HEK293 (cell line): ENCODE measurements around the gene SPATA24.
A peak's percentile ranks its signal among the peaks of the same experiment; 100 is the strongest.

Experiments used
- KLF1 ChIP-seq: fragments of 450-650 bp; formaldehyde crosslinking; IDR thresholded peaks from 2 replicates; pipeline ENCODE4 v1.5.1; 2016; ENCODE audit warnings: missing biosample characterization, missing genetic modification characterization
- KLF10 ChIP-seq: fragments of 450-650 bp; IDR thresholded peaks from 2 replicates; pipeline ENCODE4 v1.5.1; 2018; ENCODE audit warnings: missing biosample characterization, mild to moderate bottlenecking, missing genetic modification characterization
- KLF8 ChIP-seq: fragments of 450-650 bp; formaldehyde crosslinking; IDR thresholded peaks from 2 replicates; pipeline ENCODE4 v1.5.1; 2016; ENCODE audit warnings: missing biosample characterization, missing genetic modification characterization
- WT1 ChIP-seq: fragments of 450-650 bp; formaldehyde crosslinking; IDR thresholded peaks from 2 replicates; pipeline ENCODE4 v1.5.1; 2016; ENCODE audit warnings: missing biosample characterization, missing genetic modification characterization
- YY1 ChIP-seq: fragments of 450-650 bp; formaldehyde crosslinking; IDR thresholded peaks from 2 replicates; pipeline ENCODE4 v1.5.1; 2018; ENCODE audit warnings: missing biosample characterization, missing genetic modification characterization
- ZBTB1 ChIP-seq: fragments of 450-650 bp; formaldehyde crosslinking; IDR thresholded peaks from 2 replicates; pipeline ENCODE4 v1.5.1; 2016; ENCODE audit warnings: missing biosample characterization, missing genetic modification characterization
- ZBTB17 ChIP-seq: fragments of 450-650 bp; formaldehyde crosslinking; IDR thresholded peaks from 2 replicates; pipeline ENCODE4 v1.5.1; 2016; ENCODE audit warnings: missing biosample characterization, missing genetic modification characterization
- ZBTB20 ChIP-seq: fragments of 450-650 bp; formaldehyde crosslinking; IDR thresholded peaks from 2 replicates; pipeline ENCODE4 v1.5.1; 2016; ENCODE audit warnings: missing biosample characterization, missing genetic modification characterization
- ZIC2 ChIP-seq: fragments of 450-650 bp; formaldehyde crosslinking; IDR thresholded peaks from 2 replicates; pipeline ENCODE4 v1.5.1; 2016; ENCODE audit warnings: missing biosample characterization, missing genetic modification characterization
- ZNF114 ChIP-seq: fragments of 450-650 bp; formaldehyde crosslinking; IDR thresholded peaks from 2 replicates; pipeline ENCODE4 v1.5.0; 2017; ENCODE audit warnings: missing biosample characterization, missing genetic modification characterization
- ZNF169 ChIP-seq: fragments of 450-650 bp; formaldehyde crosslinking; IDR thresholded peaks from 2 replicates; pipeline ENCODE4 v1.5.1; 2016; ENCODE audit warnings: missing biosample characterization, missing genetic modification characterization
- ZNF214 ChIP-seq: fragments of 450-650 bp; formaldehyde crosslinking; IDR thresholded peaks from 2 replicates; pipeline ENCODE4 v1.5.1; 2017; ENCODE audit warnings: missing biosample characterization, mild to moderate bottlenecking, missing genetic modification characterization, borderline replicate concordance
- ZNF221 ChIP-seq: fragments of 450-650 bp; formaldehyde crosslinking; IDR thresholded peaks from 2 replicates; pipeline ENCODE4 v1.5.1; 2017; ENCODE audit warnings: missing biosample characterization, missing genetic modification characterization, borderline replicate concordance
- ZNF223 ChIP-seq: fragments of 450-650 bp; formaldehyde crosslinking; IDR thresholded peaks from 2 replicates; pipeline ENCODE4 v1.5.1; 2016; ENCODE audit warnings: missing biosample characterization, missing genetic modification characterization
- ZNF335 ChIP-seq: fragments of 450-650 bp; formaldehyde crosslinking; conservative IDR thresholded peaks from 2 replicates; pipeline ENCODE4 v1.5.1; 2016; ENCODE audit warnings: missing biosample characterization, missing genetic modification characterization
- ZNF391 ChIP-seq: fragments of 450-650 bp; formaldehyde crosslinking; IDR thresholded peaks from 2 replicates; pipeline ENCODE4 v1.5.1; 2016; ENCODE audit warnings: low read depth, missing biosample characterization, missing genetic modification characterization, borderline replicate concordance
- ZNF416 ChIP-seq: fragments of 450-650 bp; formaldehyde crosslinking; IDR thresholded peaks from 2 replicates; pipeline ENCODE4 v1.5.1; 2016; ENCODE audit warnings: missing biosample characterization, missing genetic modification characterization
- ZNF529 ChIP-seq: fragments of 450-650 bp; formaldehyde crosslinking; IDR thresholded peaks from 2 replicates; pipeline ENCODE4 v1.5.1; 2017; ENCODE audit warnings: missing genetic modification characterization, missing biosample characterization; ENCODE audit not compliant: insufficient replicate concordance
- ZNF600 ChIP-seq: fragments of 450-650 bp; formaldehyde crosslinking; IDR thresholded peaks from 2 replicates; pipeline ENCODE4 v1.5.1; 2016; ENCODE audit warnings: missing biosample characterization, missing genetic modification characterization
- ZNF621 ChIP-seq: fragments of 450-650 bp; formaldehyde crosslinking; IDR thresholded peaks from 2 replicates; pipeline ENCODE4 v1.5.1; 2017; ENCODE audit warnings: missing biosample characterization, missing genetic modification characterization
- ZNF623 ChIP-seq: fragments of 450-650 bp; formaldehyde crosslinking; IDR thresholded peaks from 2 replicates; pipeline ENCODE4 v1.5.1; 2016; ENCODE audit warnings: missing biosample characterization, missing genetic modification characterization
- ZNF629 ChIP-seq: fragments of 450-650 bp; formaldehyde crosslinking; IDR thresholded peaks from 2 replicates; pipeline ENCODE4 v1.5.1; 2017; ENCODE audit warnings: missing biosample characterization, missing genetic modification characterization
- ZNF658 ChIP-seq: fragments of 450-650 bp; formaldehyde crosslinking; IDR thresholded peaks from 2 replicates; pipeline ENCODE4; 2016; ENCODE audit warnings: missing biosample characterization, missing genetic modification characterization
- TF ChIP-seq, protein P1 (sequence below): fragments of 450-650 bp; formaldehyde crosslinking; IDR thresholded peaks from 2 replicates; pipeline ENCODE4 v1.5.1; 2016; ENCODE audit warnings: missing biosample characterization, missing genetic modification characterization
- TF ChIP-seq, protein P2 (sequence below): fragments of 450-650 bp; formaldehyde crosslinking; IDR thresholded peaks from 2 replicates; pipeline ENCODE4 v1.5.1; 2016; ENCODE audit warnings: missing biosample characterization, missing genetic modification characterization
- TF ChIP-seq, protein P3 (sequence below): fragments of 450-650 bp; formaldehyde crosslinking; IDR thresholded peaks from 2 replicates; pipeline ENCODE4 v1.5.1; 2016; ENCODE audit warnings: missing biosample characterization, missing genetic modification characterization

Gene SPATA24

DNA sequence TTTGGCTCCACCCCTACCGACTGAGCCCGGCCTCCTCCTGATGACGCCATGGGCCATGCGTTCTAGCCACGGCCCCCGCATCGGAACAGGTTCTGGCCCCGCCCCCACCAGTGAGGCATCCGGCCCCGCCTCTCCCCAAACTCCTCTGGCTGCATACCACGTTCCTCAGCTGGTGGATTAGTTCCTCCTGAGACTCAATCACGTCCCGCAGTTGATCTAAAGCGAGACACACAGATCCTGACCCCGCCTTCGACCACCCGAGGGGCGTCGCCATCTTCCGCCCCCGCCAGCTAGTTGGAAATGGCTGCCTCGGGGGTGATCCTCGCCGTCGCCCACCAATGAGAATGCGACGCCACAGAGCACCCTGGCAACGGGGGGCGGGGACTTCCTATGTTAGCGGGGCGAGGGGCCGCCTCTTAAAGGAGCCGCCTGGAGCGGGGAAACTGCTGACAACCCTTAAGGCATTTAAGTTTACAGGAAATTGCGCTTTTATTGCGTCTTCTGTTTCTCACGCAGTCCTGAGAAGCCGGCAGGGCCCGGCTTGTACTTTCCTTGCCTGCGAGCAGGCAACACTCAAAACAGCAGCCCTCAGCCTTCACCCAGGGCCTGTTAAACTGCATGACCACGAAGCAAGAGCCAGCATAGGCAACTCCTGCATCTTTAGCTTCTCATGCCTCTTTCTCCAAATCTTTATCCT is at the start of gene SPATA24 (continued):
- TF ChIP-seq, protein P1, sequence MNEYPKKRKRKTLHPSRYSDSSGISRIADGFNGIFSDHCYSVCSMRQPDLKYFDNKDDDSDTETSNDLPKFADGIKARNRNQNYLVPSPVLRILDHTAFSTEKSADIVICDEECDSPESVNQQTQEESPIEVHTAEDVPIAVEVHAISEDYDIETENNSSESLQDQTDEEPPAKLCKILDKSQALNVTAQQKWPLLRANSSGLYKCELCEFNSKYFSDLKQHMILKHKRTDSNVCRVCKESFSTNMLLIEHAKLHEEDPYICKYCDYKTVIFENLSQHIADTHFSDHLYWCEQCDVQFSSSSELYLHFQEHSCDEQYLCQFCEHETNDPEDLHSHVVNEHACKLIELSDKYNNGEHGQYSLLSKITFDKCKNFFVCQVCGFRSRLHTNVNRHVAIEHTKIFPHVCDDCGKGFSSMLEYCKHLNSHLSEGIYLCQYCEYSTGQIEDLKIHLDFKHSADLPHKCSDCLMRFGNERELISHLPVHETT (tag by site-specific recombination): peak; percentile 84
- no peak for TF ChIP-seq ZNF623 (tag by site-specific recombination)
- TF ChIP-seq ZNF416 (tag by site-specific recombination): no peak
- TF ChIP-seq ZIC2 (tag by site-specific recombination): peak; percentile 83
- peak; percentile 85 for TF ChIP-seq ZNF335 (tag by site-specific recombination)
- TF ChIP-seq ZNF223 (tag by site-specific recombination): no peak
- TF ChIP-seq ZNF214 (tag by site-specific recombination): no peak
- peak; percentile 99 for TF ChIP-seq ZNF629 (tag by site-specific recombination)
- TF ChIP-seq ZNF658 (tag by site-specific recombination): no peak
- TF ChIP-seq ZNF221 (tag by site-specific recombination): no peak
- peak; percentile 19; the same call in 1 of the 2 replicates for TF ChIP-seq ZBTB20 (tag by site-specific recombination)
- TF ChIP-seq ZNF391: peak; percentile 36; the same call in 1 of the 2 replicates
- TF ChIP-seq ZNF169: no peak
- peak; percentile 93 for TF ChIP-seq KLF10 (tag by site-specific recombination)
- TF ChIP-seq, protein P2, sequence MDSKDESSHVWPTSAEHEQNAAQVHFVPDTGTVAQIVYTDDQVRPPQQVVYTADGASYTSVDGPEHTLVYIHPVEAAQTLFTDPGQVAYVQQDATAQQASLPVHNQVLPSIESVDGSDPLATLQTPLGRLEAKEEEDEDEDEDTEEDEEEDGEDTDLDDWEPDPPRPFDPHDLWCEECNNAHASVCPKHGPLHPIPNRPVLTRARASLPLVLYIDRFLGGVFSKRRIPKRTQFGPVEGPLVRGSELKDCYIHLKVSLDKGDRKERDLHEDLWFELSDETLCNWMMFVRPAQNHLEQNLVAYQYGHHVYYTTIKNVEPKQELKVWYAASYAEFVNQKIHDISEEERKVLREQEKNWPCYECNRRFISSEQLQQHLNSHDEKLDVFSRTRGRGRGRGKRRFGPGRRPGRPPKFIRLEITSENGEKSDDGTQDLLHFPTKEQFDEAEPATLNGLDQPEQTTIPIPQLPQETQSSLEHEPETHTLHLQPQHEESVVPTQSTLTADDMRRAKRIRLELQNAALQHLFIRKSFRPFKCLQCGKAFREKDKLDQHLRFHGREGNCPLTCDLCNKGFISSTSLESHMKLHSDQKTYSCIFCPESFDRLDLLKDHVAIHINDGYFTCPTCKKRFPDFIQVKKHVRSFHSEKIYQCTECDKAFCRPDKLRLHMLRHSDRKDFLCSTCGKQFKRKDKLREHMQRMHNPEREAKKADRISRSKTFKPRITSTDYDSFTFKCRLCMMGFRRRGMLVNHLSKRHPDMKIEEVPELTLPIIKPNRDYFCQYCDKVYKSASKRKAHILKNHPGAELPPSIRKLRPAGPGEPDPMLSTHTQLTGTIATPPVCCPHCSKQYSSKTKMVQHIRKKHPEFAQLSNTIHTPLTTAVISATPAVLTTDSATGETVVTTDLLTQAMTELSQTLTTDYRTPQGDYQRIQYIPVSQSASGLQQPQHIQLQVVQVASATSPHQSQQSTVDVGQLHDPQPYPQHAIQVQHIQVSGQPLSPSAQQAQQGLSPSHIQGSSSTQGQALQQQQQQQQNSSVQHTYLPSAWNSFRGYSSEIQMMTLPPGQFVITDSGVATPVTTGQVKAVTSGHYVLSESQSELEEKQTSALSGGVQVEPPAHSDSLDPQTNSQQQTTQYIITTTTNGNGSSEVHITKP (tag by site-specific recombination): peak; percentile 98
- TF ChIP-seq ZNF114 (tag by site-specific recombination): no peak
- peak; percentile 97 for TF ChIP-seq KLF8 (tag by site-specific recombination)
- TF ChIP-seq WT1 (tag by site-specific recombination): peak; percentile 48; the same call in 1 of the 2 replicates
- TF ChIP-seq, protein P3, sequence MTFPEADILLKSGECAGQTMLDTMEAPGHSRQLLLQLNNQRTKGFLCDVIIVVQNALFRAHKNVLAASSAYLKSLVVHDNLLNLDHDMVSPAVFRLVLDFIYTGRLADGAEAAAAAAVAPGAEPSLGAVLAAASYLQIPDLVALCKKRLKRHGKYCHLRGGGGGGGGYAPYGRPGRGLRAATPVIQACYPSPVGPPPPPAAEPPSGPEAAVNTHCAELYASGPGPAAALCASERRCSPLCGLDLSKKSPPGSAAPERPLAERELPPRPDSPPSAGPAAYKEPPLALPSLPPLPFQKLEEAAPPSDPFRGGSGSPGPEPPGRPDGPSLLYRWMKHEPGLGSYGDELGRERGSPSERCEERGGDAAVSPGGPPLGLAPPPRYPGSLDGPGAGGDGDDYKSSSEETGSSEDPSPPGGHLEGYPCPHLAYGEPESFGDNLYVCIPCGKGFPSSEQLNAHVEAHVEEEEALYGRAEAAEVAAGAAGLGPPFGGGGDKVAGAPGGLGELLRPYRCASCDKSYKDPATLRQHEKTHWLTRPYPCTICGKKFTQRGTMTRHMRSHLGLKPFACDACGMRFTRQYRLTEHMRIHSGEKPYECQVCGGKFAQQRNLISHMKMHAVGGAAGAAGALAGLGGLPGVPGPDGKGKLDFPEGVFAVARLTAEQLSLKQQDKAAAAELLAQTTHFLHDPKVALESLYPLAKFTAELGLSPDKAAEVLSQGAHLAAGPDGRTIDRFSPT (tag by site-specific recombination): no peak
- TF ChIP-seq ZBTB17 (tag by site-specific recombination): peak; percentile 96
- TF ChIP-seq YY1 (tag by site-specific recombination): peak; percentile 99
- TF ChIP-seq KLF1 (tag by site-specific recombination): peak; percentile 89
- peak; percentile 70 for TF ChIP-seq ZNF600 (tag by site-specific recombination)
- TF ChIP-seq ZNF621 (tag by site-specific recombination): no peak
- TF ChIP-seq ZNF529: no peak
- TF ChIP-seq ZBTB1 (tag by site-specific recombination): 0 out of 2 replicates have a peak, but pooled peaks have one; percentile 15
